GM20000 (cell line): Measurements from ENCODE around the gene PRKAG2.

Source experiments
- DNase-seq: peaks from one replicate; pipeline ENCODE4 v3.0.0; 2012; ENCODE audit warnings: low spot score
- CTCF ChIP-seq: IDR thresholded peaks from 2 replicates; pipeline ENCODE4 v1.5.1; 2012; ENCODE audit warnings: mild to moderate bottlenecking, control low read depth; ENCODE audit errors: extremely low read depth, missing control alignments

PRKAG2 gene

GRCh38 chr7:151711435-151711872 lies 165.5 kb downstream of the PRKAG2 start:
- TF ChIP-seq CTCF: no peak
- DNase-seq: no peak

- TF ChIP-seq CTCF: no peak
- DNase-seq: no peak
Observed at GRCh38 chr7:151710646-151711434, 166.1 kb downstream of the PRKAG2 start.

DNA sequence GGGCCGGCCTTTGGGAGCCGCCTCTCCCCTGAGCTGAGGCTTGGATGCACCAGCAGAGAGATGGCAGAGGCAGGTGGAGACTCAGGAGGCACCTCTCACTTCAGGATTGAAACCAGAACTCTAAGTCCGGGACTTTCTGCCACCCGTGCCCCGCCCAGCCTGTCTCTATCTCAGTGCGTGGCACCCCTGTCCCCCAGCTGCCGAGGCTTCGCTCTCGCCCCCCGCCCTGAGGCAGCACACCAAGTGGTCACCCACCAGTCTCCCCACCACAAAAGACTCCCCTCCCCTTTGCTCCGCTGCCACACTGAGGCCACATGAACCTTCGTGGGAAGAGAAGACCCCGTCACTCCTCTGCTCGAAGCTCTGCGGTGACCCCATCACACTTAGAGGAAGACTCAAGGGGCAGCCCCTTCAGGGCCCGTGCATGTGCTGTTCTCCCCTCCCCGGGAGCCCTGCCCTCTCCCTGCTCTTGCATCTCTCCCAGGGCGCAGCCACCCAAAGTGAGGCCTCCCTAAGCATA lies 166.7 kb downstream of the PRKAG2 start:
- no peak for DNase-seq
- TF ChIP-seq CTCF: no peak

DNA sequence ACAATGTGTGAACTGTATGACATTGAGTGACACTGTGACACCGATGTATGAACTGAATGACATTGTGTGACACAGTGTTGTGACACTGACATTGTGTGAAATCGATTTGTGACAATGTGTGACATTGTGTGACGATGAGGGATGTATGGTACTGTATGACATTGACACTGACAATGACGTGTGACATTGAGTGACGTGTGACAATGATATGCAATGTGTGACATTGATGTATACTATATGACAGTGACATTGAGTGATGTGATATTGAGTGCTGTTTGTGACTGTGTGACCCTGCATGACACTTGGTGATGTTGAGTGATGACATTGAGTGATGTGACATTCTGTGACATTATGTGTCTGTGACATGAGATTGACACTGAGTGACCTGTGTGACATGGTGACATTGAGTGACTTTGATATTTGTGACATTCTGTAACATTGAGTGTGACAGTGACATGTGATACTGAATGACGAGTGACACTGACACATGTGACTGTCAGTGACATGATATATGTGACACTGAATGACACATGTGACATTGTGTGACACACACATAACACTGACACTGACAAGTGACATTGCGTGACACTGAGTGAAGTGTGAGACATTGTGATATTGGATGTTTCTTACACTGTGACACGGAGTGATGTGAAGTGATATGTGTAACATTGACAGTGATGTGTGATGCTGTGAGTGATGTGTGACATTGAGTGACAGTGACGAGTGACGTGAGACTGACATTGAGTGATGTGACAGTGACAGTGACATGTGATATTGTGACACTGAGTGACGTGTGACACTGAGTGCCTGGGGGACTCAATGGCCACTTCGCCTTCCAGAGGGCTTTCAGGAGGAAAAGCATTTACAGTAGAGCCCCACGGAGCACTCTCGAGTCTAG lies 167.5 kb downstream of the PRKAG2 start:
- no peak for DNase-seq
- no peak for TF ChIP-seq CTCF

- DNase-seq: no peak
- no peak for TF ChIP-seq CTCF
Observed at GRCh38 chr7:151708610-151709009, 168.3 kb downstream of the PRKAG2 start.

- no peak for TF ChIP-seq CTCF
- no peak for DNase-seq
Observed at GRCh38 chr7:151707757-151708156, 169.2 kb downstream of the PRKAG2 start.

DNA sequence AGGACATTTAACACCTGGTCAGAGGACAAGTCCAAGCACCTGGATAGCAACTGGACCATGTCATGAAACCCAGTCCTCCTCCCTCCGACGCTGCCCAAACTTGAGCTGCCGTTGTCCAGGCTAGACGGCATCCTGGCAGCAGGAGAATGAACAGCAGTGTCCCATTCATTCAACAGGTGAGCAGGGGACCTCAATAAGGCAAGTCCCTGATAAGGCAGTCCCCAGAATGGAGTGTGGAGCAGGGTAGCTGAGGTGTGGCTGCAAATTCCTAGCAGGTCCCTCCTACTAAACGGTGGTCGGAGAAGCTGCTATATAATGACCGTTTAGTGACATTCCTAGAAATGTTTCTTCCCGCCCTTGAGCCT lies 169.8 kb downstream of the PRKAG2 start:
- no peak for DNase-seq
- TF ChIP-seq CTCF: no peak
